NCI-H526 treated with DMSO at 0.1 percent for 48 hours (cell line): Measurements from ENCODE around the gene KRTAP21-3.
"Not testable (repeated sequence)": the region's sequence is repeated elsewhere in the genome, so short reads cannot be mapped to it uniquely, and the experiment has no call there.

ENCODE experiments used
- DNase-seq: peaks from one replicate; lab custom pipeline; 2025; lab: John Stamatoyannopoulos, UW

The KRTAP21-3 gene, protein sequence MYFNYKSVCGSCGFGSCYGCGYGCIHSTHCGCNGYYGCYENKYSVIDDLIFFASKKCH

DNA sequence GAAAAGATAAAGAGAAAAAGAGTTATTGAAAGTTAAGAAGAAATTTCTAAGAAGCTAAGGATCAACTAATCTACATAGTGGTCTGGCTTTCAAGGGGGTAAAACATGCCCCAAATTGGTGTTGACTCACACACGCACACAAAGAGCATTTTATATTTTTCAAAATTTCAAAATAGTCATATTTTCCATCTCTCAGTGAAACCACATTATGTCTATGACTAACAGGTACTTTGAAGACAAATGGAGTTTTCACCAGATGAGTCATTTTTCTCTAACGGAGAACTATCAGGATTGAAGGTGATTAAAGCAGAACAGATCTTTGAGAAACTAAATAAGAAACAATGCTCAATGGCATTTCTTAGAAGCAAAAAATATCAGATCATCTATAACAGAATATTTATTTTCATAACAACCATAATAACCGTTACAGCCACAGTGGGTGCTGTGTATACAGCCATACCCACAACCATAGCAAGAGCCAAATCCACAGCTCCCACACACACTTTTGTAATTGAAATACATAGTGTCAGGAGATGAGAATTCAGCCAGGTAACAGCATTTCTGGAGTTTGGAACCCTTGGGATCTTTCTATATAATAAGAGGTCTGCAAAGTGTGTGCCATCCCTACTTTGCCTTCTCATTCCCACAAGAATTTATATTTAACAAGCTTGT, at the start of gene KRTAP21-3:
TSS of gene KRTAP21-3 (minus strand) at position 539 of the 671 bp plus-strand sequence. CDS start at position 521, 18 bp downstream.
- DNase-seq, result no peak

DNA sequence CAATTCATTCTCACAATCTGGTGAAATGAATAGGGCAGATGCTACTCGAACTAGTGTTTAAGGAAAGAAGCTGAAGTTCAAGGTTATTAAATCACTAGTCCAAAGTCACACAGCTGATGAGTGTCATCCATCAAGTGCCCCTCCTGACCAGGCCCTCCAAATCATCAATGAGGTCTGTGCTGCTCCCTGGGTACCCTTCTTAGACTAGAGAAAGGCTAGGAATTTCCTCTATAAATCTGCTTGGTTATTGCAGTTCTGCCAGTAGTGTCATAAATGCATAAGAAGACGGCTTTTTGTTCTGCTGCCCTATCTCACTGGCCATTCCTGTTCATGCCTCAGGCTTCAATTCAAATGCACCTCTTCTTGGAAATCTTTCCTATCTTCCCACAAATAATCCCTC, 42.2 kb upstream of the KRTAP21-3 start:
- no peak for DNase-seq

DNA sequence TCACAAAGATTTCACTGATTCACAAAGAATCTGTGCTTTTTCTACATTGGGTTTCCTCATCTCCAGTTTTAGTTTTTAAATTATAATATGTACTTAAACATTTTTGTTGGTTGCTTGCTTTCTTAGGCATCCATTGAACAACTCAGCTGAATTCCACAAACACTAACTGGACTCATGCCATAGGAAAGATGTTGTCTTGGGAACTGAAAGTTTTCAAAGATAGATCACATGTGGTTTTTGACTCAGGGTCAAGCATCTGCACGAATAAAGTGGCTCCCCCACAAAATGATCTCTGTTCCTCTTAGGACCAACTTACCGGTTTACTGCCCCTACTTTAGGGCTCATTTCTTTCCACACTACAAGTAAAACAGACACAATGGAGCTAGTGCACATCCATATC, 39.7 kb upstream of the KRTAP21-3 start:
- no peak for DNase-seq

DNA sequence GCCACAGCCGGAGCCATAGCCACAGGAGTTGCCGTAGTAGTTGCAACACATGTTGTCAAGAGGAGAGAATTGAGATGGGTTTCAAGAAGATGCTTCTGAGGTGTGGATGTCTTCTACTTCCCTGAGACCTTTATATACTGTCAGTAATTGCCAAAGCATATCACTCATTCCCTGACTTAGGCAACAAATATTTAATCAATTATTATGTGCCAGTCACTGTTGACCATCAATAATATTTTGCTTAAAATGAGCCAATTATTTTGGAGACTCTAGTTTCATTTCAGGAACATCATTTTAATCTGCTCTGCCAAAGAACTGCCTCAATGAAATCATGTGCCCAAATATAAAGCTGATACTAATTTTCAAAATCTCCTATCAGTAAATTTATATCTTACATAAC, 36.8 kb upstream of the KRTAP21-3 start, which contains the start of gene KRTAP21-1:
TSS of gene KRTAP21-1 (minus strand) at position 101 of the 400 bp plus-strand sequence. CDS start at position 51, 50 bp downstream.
- not testable (repeated sequence) for DNase-seq

DNA sequence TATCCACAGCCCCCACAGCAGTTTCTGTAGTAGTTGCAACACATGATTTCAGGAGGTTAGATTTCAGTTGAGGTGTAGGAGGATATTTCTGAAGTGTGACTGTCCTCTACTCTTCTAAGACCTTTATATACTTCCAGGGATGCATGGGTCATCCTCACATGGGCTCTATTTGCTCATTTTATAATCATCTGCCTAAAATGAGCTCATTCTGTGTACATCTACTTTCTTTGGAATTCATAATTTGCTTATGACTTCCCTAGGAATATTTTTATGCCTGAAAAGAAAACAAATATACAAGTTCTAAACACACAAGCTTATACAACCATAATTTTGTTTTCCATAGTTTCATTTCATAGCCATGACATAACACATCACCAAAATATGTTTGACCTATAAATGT, 28.6 kb upstream of the KRTAP21-3 start, which contains the start of gene KRTAP21-2:
TSS of gene KRTAP21-2 (minus strand) at position 101 of the 400 bp plus-strand sequence. CDS start at position 44, 57 bp downstream.
- no peak for DNase-seq

DNA sequence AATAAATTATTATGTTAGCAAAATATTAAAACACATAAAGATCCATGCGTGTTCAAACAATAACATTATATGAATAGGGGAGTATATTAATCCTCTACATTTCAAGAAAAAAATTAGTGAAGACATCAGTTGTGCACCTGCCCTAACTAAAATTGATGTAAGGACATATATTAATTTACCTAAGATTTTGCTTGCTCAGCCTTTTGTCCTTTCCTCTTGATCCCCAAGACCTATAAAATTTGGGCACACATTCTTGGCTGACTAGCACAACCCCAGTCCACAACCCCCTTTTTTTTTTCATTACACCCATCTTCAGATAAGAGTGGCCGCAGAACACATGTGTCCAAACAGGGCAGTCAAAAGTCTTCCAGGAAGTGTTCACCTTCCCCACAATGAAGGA, 21.9 kb upstream of the KRTAP21-3 start:
- no peak for DNase-seq

DNA sequence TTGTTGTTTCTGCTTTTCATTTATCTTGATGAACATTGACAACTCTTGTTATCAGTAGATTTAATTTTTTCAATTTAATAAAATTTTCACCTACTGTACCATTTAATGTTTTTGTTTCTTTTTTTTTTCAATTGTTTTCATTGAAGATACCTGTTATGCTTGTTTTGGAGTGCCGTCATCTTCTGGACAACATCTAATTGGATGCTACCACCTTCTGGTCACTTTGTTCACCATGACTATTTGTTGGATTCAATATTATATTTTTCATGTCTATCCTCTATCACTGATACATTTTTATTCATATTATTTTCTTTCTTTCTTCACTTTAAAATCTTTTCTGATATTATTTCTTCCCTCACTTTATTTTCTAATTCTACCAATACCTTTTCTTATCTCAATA, 14.4 kb upstream of the KRTAP21-3 start:
- no peak for DNase-seq

DNA sequence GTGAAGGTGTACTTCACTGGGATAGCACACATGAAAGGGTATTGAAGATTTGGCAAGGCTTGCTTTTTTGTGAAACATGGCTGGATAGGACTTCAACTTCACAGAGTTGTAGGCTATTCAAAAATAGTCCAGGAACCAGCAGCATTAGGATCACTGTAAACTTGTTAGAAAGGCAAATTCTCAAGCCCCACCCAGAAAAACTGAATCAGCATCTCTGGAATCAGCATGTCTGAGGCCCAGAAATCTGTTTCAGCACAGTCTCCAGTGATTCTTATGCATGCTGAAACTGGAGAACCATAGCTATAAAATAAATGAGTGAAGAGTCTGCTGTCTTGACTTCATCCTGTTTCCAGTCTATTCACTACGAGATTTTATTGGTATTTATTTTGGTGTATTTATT, 8.1 kb upstream of the KRTAP21-3 start:
- DNase-seq, result no peak

DNA sequence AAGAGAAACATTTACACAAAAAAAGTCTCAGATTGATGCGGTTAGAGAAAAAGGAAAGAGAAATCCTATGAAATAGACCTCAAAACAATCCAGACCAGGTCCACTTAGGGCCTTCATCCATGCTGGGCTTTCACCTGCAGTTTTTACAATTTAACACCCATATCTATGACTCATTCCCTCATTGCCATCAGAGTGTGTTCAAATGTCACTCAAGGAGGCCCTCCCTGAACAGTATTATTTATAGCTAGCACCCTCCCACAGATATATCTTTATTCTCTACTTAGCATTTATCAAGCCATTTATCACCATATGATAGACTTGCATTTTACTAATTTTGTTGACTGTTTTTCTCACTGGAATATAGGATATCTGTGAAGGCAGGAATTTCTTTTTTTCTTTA, 824 bp upstream of the KRTAP21-3 start:
- no peak for DNase-seq

DNA sequence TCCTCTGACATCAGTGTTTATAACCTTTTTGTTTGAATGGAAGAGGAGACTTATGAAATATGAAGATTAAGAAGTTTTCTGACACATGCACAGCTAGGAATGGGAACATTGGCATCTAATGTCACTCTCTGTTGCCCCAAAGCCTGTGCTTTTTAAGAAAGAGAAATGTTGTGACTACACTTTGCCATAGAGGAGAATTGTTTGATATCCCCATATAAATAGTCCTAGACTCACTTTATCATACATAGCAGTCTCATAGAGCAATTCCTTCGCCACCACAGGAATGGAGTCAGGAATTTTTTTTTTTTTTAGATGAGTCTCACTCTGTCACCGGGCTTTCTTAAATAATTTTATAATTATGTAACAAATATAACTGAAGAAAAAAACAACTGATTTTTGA, 1.5 kb downstream of the KRTAP21-3 start:
- no peak for DNase-seq

DNA sequence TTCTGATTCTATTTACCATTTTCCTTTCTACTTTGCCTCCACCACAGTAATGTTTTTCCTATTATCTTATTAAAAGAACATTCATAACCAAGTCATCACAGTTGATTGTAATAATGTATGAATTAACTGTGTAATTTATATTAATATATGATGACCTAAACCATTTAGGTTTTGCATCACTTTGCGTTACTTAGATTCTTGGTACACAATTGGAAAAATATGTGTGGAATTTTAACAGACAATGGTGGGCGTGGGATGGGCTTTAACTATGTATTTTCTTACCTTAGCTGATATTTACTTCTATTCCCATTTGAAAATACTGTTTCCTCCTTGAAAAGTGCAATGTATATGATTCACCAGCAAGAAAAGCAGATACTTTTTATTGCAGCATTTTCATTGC, 3.6 kb downstream of the KRTAP21-3 start:
- no peak for DNase-seq

DNA sequence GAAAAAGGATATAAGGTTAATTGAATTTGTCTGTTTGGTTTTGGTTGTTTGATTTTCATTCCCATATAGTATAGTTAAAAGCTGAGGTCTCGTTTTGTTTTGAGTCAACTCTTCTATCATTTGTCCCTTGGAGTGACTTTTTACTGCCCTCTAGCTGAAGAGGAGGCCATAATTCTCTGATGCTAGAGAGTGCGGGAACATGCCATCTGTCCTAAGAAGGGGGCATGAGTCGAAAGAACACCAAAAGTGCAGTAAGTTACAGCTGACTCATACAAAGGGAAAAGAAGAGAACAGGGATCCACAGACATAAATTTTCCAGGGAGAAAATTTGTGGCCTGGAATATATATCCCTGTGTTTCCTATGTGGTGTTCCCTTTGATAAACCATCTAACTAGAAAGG, 4.1 kb downstream of the KRTAP21-3 start:
- DNase-seq, result no peak

DNA sequence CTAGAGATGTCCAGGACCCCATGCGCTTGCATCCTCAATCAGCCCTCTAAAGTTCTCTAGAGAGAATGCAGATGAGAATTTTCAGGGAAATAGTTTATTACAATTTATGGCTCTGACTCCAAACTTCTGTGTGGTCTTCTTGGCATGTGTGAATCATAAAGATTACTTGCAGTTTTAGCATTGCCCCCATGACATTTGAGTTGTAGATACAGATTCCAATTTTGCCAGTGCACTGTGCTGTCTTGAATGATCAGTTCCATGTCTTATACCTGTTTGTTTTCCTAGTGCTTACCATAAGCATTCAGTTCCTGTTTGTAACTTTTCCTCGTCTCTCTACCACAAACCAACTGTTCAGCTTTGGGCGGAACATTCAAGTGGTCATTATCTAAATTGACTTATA, 4.8 kb downstream of the KRTAP21-3 start:
- DNase-seq, result no peak

DNA sequence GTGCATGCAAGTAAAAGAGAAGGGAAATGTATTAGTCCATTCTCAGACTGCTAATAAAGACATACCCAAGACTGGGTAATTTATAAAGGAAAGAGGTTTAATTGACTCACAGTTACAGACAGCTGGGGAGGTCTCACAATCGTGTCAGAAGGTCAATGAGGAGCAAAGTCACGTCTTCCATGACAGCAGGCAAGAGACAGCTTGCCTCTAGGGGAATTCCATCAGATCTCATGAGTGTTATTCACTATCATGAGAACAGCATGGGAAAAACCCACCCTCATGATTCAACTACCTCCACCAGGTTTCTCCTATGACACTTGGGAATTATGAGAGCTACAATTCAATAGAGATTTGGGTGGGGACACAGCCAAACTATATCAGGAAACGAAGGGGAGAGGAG, 8.1 kb downstream of the KRTAP21-3 start:
- DNase-seq, result no peak

DNA sequence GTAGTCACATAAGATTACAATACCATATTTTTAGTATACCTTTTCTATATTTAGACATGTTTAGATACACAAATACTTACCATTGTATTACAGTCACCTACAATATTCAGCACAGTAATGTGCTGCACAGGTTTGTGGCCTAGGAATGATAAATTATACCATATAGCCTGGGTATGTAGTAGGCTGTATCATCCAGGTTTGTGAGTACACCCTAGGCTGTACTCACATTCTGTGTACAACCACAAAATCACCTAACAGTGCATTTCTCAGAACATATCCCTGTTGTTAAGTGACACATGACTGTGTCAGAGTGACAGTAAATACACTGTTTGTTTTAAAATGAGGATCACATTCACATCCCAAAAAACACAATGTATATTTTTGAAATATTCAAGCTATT, 11.2 kb downstream of the KRTAP21-3 start:
- DNase-seq, result no peak

DNA sequence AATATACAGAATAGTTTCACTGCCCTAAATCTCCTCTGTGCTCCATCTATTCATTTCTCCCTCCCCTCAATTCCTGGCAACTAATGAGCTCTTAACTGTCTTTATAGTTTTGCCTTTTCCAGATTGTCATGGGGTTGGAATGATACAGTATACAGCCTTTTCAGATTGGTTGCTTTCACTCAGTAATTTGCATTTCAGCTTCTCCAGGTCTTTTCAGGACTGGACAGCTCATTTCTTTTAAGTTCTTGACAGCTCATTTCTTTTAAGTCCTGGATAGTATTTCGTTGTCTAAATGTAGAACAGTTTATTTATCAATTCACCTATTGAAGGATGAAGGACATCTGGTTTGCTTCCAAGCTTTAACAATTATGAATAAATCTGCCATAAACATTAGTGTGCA, 22.6 kb downstream of the KRTAP21-3 start:
- no peak for DNase-seq

DNA sequence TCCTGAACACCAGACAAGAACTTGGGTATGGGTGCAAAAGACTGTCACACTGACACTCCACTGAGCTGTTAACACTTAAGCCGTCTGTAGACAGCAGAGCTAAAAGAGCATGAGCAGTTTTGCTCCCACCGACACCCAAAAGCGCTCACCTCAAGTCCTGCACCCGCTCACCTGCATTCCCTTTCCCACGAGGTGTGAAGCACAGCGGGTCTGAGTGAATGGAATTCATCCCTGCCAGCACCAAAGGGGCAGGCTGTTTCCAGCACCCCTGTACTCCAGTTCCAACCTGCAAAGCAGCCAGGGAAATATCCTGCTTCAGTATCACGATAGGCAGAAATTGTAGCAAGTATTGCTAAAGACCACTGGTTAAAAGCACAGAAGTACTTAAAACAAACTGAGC, 28.8 kb downstream of the KRTAP21-3 start:
- no peak for DNase-seq

DNA sequence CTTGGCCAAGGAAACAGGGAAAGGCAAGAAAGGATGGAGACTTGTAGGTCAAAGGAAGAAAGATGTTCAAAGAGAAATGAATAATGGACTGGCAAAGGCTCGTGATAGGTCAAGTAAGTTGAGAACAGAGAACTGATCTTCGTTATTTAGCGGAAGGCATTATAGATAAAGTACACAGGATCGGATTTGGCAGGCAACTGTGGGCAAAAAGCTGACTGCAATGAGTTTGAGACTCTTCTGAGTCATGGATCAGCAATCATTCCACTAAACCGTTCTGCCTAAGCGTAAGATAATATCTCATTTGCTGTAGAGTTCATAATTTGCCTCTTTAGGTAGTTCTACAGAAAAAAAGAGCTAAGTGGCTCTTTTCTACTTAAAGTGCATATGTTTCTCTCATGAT, 34.1 kb downstream of the KRTAP21-3 start:
- DNase-seq, result no peak

DNA sequence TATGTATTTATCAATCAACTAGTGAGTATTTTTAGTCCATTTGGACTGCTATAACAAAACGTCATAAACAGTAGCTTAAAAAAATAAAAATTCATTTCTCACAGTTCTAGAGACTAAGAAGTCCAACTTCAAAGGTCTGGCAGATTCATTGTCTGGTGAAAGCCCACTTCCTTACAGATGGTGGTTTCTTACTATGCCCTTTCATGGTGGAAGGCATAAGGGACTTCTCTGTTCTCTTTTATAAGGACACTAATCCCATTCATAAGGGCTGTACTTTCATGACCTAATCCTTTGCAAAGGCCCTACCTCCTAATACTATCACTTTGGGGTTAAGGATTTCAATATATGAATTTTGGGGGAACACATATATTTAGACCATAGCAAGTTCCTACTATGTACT, 38.0 kb downstream of the KRTAP21-3 start:
- DNase-seq, result no peak

DNA sequence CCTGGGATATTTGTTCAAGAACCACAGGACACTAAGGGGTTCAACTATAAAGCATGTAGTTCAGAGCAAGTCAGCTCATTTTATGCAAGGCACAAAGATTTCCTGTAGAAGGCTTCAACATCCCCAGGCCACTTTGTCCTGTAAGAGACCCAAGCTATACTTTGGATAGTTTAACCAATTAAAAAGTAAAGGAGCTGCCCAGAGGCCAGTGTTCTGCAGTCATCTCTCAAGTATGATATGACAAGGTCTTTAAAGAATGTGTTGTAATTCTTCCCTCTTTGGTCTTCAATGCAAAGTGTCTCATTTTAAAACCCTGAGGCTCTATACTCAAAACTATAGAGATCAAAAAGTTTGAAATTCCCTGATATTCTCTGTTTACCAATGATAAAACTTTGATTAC, 41.8 kb downstream of the KRTAP21-3 start:
- no peak for DNase-seq

DNA sequence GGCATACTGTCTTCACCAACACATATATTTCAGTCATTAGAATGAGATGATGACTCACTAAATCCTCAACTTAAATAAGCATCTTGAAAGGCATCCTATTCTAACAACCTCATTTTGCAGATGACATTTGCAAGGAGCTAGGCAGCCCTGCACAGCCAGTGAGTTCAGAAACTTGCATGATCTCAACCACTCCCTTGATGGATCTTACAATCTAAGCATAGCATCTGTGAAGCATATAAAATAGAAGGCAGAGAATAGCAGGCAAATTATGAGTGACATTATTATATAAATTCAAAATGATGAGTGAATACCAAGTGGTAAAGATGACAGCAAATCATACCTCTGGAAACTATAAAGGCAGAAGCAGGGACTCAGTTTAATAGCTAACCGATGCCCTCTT, 44.3 kb downstream of the KRTAP21-3 start:
- DNase-seq, result no peak

DNA sequence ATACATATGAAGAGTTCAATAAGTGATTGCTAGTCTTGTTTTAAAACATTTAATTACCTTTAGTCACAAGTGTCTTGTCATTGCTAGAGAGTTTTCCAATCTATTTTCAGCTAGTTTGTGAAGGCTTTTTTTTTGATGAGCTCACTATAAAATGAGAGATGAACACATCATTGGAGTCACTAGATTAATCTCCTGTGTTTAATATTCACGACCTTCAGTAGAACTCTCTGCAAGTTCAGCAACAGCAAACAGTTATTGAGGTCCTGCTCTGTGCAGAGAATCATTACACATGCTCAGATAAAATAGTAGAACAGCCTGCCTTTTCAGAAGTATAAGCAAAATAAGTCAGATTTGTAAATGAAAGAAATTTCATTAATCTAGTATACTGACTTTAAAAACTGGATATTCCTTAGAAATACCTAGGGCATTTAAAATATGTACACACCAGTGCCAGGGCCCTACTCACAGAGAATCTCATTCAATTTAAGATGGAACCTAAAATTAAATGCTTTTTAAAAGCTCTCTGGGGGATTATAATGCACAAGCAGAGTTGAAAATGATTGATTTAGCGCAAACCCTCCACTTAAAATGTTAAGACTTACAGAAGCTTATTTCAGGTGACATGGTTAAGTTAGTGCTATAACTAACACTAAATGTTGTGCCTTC, 45.5 kb downstream of the KRTAP21-3 start:
- no peak for DNase-seq

DNA sequence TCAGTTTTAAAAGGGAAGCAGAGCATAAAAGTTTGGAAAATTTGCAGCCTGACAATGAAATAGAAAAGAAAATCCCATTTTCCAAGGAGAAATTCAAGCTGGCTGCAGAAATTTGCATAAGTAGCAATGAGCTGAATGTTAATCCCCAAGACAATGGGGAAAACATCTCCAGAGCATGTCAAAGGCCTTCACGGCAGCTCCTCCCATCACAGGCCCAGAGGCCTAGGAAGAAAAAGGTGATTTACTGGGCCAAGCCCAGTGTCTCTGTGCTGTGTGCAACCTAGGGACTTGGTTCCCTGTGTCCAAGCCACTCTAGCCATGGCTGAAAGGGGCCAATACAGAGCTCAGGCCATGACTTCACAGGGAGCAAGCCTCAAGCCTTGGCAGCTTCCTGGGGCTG, 49.8 kb downstream of the KRTAP21-3 start:
- no peak for DNase-seq
